CD4-positive, alpha-beta memory T cell (primary cell): ENCODE results near the gene ZNF423. TPM values are rescaled to one million over a fixed set of nuclear protein-coding genes. Genes with fewer than 3 reads are reported as not detected.

ENCODE experiments used
- CTCF ChIA-PET: fragments of 350-600 bp; sonication (Branson Sonifier 250); formaldehyde crosslinking; loops from one replicate; lab custom pipeline; 2021; ENCODE audit warnings: inconsistent platforms; ENCODE audit not compliant: partially characterized antibody; lab: Charles Lee
- POLR2A ChIA-PET: fragments of 350-600 bp; sonication (Branson Sonifier 250); formaldehyde crosslinking; loops from one replicate; lab custom pipeline; 2021; ENCODE audit not compliant: partially characterized antibody; lab: Charles Lee
- DNase-seq, 5 donors: peaks; one replicate each; pipeline versions ENCODE4 v3.0.0 to v3.0.0-alpha.2; 2020 to 2022; ENCODE audit warnings: mixed read lengths in 1 of 5
- H3K27ac ChIP-seq: one replicate; pipeline ENCODE4 v1.7.0; 2013; ENCODE audit warnings: low read depth, low read length
- H3K27me3 ChIP-seq: 2 replicates; pipeline ENCODE4 v1.7.0; 2013; ENCODE audit warnings: mild to moderate bottlenecking, low read length, moderate library complexity; ENCODE audit not compliant: insufficient read depth
- H3K36me3 ChIP-seq: 2 replicates; pipeline ENCODE4 v1.7.0; 2013; ENCODE audit warnings: mild to moderate bottlenecking, low read length, moderate library complexity; ENCODE audit not compliant: insufficient read depth
- H3K4me1 ChIP-seq: 2 replicates; pipeline ENCODE4 v1.7.0; 2013; ENCODE audit warnings: mild to moderate bottlenecking, low read length, moderate library complexity; ENCODE audit not compliant: insufficient read depth
- H3K4me3 ChIP-seq, 2 donors: one replicate each; pipeline ENCODE4 v1.7.0; 2013; ENCODE audit warnings: low read length in 2 of 2, mild to moderate bottlenecking in 1 of 2
- H3K9me3 ChIP-seq, 2 donors: one replicate each; pipeline ENCODE4 v1.7.0; 2013; ENCODE audit warnings: low read length in 2 of 2, control low read depth in 1 of 2; ENCODE audit not compliant: control insufficient read depth in 1 of 2
- H3K27ac Mint-ChIP-seq, 7 donors: one replicate each; pipeline ENCODE4 v1.8.0; 2020 to 2021; ENCODE audit warnings: mixed read lengths in 7 of 7, mild to moderate bottlenecking in 6 of 7, inconsistent platforms in 3 of 7, moderate library complexity in 3 of 7
- H3K27me3 Mint-ChIP-seq, 2 donors: one replicate each; pipeline ENCODE4 v1.8.0; 2020 to 2021; ENCODE audit warnings: mixed read lengths in 2 of 2
- H3K36me3 Mint-ChIP-seq, 2 donors: one replicate each; pipeline ENCODE4 v1.8.0; 2020 to 2021; ENCODE audit warnings: mixed read lengths in 2 of 2, inconsistent platforms in 1 of 2, mild to moderate bottlenecking in 1 of 2
- H3K4me1 Mint-ChIP-seq, 4 donors: one replicate each; pipeline ENCODE4 v1.8.0; 2020 to 2021; ENCODE audit warnings: mixed read lengths in 4 of 4, mild to moderate bottlenecking in 1 of 4
- H3K4me3 Mint-ChIP-seq, 8 donors: one replicate each; pipeline ENCODE4 v1.8.0; 2020 to 2021; ENCODE audit warnings: mixed read lengths in 8 of 8, mild to moderate bottlenecking in 7 of 8, moderate library complexity in 6 of 8, inconsistent platforms in 3 of 8
- H3K9me3 Mint-ChIP-seq, 8 donors: one replicate each; pipeline ENCODE4 v1.8.0; 2020 to 2021; ENCODE audit warnings: mixed read lengths in 8 of 8, mild to moderate bottlenecking in 5 of 8, inconsistent platforms in 3 of 8, moderate library complexity in 1 of 8
- intact Hi-C: fragments of 100-400 bp; cut with micrococcal nuclease; formaldehyde crosslinking; loops from one replicate; pipeline ENCODE4 v1.15.1; 2023
- polyA plus RNA-seq, 2 donors: library from polyadenylated mRNA; unstranded; fragments of 300-500 nt; fragmentation: Illumina TruSeq; gene quantifications; one replicate each; pipeline ENCODE4 v1.2.3, GENCODE V29; 2021
- total RNA-seq, 2 experiments: library from RNA; stranded (reverse); gene quantifications; one replicate each; pipeline ENCODE4 v1.2.3, GENCODE V29; 2021

The ZNF423 gene
- total and polyA plus RNA-seq, 4 experiments from 2014 or later = not detected

DNA sequence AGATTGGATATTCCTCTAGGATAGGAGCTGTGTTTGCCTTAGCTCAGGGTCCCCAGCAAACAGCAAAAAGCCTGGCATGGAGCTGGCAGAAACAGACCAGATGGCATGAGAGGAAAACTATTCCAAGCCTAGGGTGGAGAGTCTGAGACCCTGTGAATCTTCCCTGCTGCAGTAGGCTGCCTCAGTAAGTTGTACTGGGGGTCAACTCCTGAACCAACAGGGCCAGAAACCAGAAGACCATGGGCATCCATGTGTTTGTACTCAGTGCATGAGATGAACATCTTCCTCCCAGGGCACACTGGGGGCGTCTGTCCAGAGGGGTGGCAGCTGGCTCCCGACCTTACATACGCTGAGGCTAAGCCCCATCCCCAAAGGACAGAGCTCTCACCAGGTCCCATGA is 267.9 kb downstream of the ZNF423 start:
- CTCF ChIA-PET = no interaction called here
- no peak overlapping the region for H3K4me3 ChIP-seq
- Mint-ChIP-seq H3K36me3 (no peaks in the 10 kb centered on the region), H3K4me1 (peaks cover 0 to 4% (median 1%) of the 10 kb centered on the region in 4 donors), H3K9me3 (no peaks in the 10 kb centered on the region), H3K27ac (no peak overlapping the region), H3K4me3 (no peak overlapping the region), H3K27me3 (peaks cover 3 to 4% of the 10 kb centered on the region in 2 donors)
- H3K9me3 ChIP-seq = no peaks in the 10 kb centered on the region
- H3K4me1 ChIP-seq = no peaks in the 10 kb centered on the region
- no peak overlapping the region for H3K27ac ChIP-seq
- no peaks in the 10 kb centered on the region for H3K27me3 ChIP-seq
- no peaks in the 10 kb centered on the region for H3K36me3 ChIP-seq
- DNase-seq = no peak
- intact Hi-C loops = no loop called here
- POLR2A ChIA-PET = no interaction called here

DNA sequence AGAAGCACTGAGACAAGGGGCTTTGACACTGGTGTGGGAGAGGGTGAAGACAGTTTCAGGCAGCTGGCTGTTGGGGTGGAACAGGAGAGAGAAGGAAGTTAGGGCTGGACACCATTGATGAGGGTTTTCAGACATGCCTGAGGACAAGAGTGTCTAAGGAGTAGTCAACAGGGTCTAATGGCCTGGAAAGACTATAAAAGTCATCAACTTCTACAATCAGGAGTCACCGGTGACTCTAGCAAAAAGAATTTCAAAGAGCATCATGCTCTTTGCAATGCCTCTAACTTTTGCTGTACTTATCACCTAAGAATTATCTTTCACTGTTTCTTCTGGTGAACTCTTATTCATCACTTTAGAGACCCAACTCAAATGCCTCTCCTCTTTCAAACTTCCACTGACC is 268.4 kb downstream of the ZNF423 start:
- H3K27me3 Mint-ChIP-seq = peaks cover 0 to 4% of the 10 kb centered on the region in 2 donors
- intact Hi-C loops = no loop called here
- H3K9me3 Mint-ChIP-seq = no peaks in the 10 kb centered on the region
- no peaks in the 10 kb centered on the region for H3K4me1 Mint-ChIP-seq
- no peaks in the 10 kb centered on the region for H3K4me1 ChIP-seq
- H3K27me3 ChIP-seq = no peaks in the 10 kb centered on the region
- no peak for DNase-seq
- H3K27ac Mint-ChIP-seq = no peak overlapping the region
- H3K36me3 ChIP-seq = no peaks in the 10 kb centered on the region
- no peaks in the 10 kb centered on the region for H3K9me3 ChIP-seq
- H3K36me3 Mint-ChIP-seq = no peaks in the 10 kb centered on the region
- ChIA-PET CTCF (no interaction called here), POLR2A (no interaction called here)
- H3K27ac ChIP-seq = no peak overlapping the region
- H3K4me3 ChIP-seq = no peak overlapping the region
- H3K4me3 Mint-ChIP-seq = no peak overlapping the region

GRCh38 chr16:49586466-49587450 is 269.2 kb downstream of the ZNF423 start:
- no peak for DNase-seq
- Mint-ChIP-seq H3K36me3 (no peaks in the 10 kb centered on the region), H3K4me1 (no peaks in the 10 kb centered on the region), H3K4me3 (no peak overlapping the region), H3K27ac (no peak overlapping the region), H3K9me3 (no peaks in the 10 kb centered on the region), H3K27me3 (peaks cover 0 to 4% of the 10 kb centered on the region in 2 donors)
- H3K36me3 ChIP-seq = no peaks in the 10 kb centered on the region
- H3K27ac ChIP-seq = no peak overlapping the region
- intact Hi-C loops = no loop called here
- no peaks in the 10 kb centered on the region for H3K4me1 ChIP-seq
- ChIA-PET CTCF (no interaction called here), POLR2A (no interaction called here)
- H3K27me3 ChIP-seq = no peaks in the 10 kb centered on the region
- H3K4me3 ChIP-seq = no peak overlapping the region
- H3K9me3 ChIP-seq = no peaks in the 10 kb centered on the region

DNA sequence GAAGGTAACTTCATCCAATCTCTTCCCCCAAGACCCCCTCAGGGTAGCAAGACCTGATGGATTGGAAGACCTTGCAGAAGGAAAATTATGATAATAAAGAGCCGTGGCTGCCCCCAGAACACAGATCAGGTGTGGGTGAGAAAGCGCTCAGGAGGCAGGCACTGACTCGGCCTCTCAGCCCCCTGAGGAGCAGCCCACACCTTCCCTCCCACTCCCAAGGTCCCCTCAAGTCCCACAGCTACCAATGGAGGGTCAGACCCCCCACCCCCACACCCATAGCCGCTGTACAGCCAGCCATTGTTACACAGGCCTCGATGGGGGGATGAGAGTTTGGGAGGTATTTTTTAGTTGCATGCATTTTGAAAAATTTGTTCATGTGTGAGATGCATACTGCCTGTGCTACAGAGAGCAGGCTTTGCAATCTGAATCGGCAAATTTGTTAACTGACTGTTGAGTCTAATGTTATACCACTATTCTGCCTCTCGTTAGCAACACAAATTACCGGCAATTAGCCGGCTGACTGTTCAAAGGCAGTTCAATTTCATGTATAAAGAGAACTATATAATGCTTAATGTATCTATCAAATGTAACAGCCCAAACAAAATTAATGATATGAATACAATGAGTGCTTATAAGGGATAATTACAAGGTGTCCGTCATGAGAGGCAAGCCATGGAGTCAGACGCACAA is 270.6 kb downstream of the ZNF423 start:
- Mint-ChIP-seq H3K4me1 (no peaks in the 10 kb centered on the region), H3K27me3 (peaks cover 0 to 4% of the 10 kb centered on the region in 2 donors), H3K9me3 (no peaks in the 10 kb centered on the region), H3K36me3 (no peaks in the 10 kb centered on the region), H3K4me3 (no peak overlapping the region), H3K27ac (no peak overlapping the region)
- H3K4me3 ChIP-seq = no peak overlapping the region
- H3K36me3 ChIP-seq = no peaks in the 10 kb centered on the region
- ChIA-PET POLR2A (no interaction called here), CTCF (interaction anchor here (2.7 kb wide), 1 partner anchor 7 kb away, joined by 14 read pairs; no protein-coding TSS in a partner anchor)
- H3K27ac ChIP-seq = no peak overlapping the region
- H3K27me3 ChIP-seq = no peaks in the 10 kb centered on the region
- intact Hi-C loops = no loop called here
- H3K9me3 ChIP-seq = no peaks in the 10 kb centered on the region
- H3K4me1 ChIP-seq = no peaks in the 10 kb centered on the region
- no peak for DNase-seq

GRCh38 chr16:49583911-49584310 is 272.0 kb downstream of the ZNF423 start:
- POLR2A ChIA-PET = no interaction called here
- no peaks in the 10 kb centered on the region for H3K4me1 Mint-ChIP-seq
- H3K4me3 ChIP-seq = no peak overlapping the region
- no peak overlapping the region for H3K27ac Mint-ChIP-seq
- no peak overlapping the region for H3K27ac ChIP-seq
- H3K9me3 Mint-ChIP-seq = no peaks in the 10 kb centered on the region
- CTCF ChIA-PET = interaction anchor here (2.7 kb wide), 1 partner anchor 9 kb away, joined by 14 read pairs; no protein-coding TSS in a partner anchor
- peaks cover 0 to 2% of the 10 kb centered on the region in 2 donors for H3K27me3 Mint-ChIP-seq
- H3K27me3 ChIP-seq = no peaks in the 10 kb centered on the region
- no peaks in the 10 kb centered on the region for H3K36me3 Mint-ChIP-seq
- H3K9me3 ChIP-seq = no peaks in the 10 kb centered on the region
- no peak for DNase-seq
- no peaks in the 10 kb centered on the region for H3K4me1 ChIP-seq
- no peaks in the 10 kb centered on the region for H3K36me3 ChIP-seq
- intact Hi-C loops = no loop called here
- H3K4me3 Mint-ChIP-seq = no peak overlapping the region

DNA sequence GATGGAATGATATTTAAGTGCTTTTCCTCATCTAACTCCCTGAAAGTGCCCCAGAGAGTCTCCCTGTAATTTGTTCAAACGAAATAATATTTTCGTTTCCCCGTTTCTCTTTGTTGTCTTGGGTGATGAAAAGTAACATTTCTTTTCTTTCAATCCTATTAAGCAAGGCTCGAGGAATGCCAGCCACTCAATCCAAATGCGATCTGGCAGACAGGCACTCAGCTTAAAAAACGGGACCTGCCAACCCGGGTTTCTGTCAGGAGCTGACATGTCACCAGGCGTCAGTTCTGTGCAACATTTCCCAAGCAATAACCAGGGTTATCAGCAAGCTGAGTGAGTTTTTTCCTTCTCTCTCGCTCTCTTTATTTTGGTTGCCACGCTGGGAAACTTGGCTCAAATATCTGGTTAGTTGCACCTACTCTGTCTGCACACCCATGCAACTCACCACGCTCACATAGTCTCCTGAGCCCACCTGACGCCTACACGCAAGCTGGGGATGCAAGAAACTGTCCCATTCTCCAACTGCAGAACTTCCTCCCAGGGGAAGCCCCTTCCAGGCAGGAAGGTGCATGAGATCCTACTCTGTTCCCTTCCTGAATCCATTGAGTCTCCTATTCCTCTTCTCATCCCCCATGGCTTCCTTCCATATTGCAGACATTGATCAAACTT is 274.1 kb downstream of the ZNF423 start:
- intact Hi-C loops = no loop called here
- ChIA-PET CTCF (no interaction called here), POLR2A (no interaction called here)
- no peaks in the 10 kb centered on the region for H3K36me3 ChIP-seq
- no peaks in the 10 kb centered on the region for H3K4me1 ChIP-seq
- no peak overlapping the region for H3K4me3 ChIP-seq
- no peaks in the 10 kb centered on the region for H3K27me3 ChIP-seq
- Mint-ChIP-seq H3K27ac (no peak overlapping the region), H3K27me3 (peaks cover 0 to 2% of the 10 kb centered on the region in 2 donors), H3K4me3 (no peak overlapping the region), H3K9me3 (no peaks in the 10 kb centered on the region), H3K36me3 (no peaks in the 10 kb centered on the region), H3K4me1 (no peaks in the 10 kb centered on the region)
- H3K9me3 ChIP-seq = no peaks in the 10 kb centered on the region
- H3K27ac ChIP-seq = no peak overlapping the region
- no peak for DNase-seq

- CTCF ChIA-PET = no interaction called here
- H3K27me3 Mint-ChIP-seq = peaks cover 0 to 2% of the 10 kb centered on the region in 2 donors
- H3K36me3 Mint-ChIP-seq = no peaks in the 10 kb centered on the region
- Histone ChIP-seq H3K27me3 (no peaks in the 10 kb centered on the region), H3K36me3 (no peaks in the 10 kb centered on the region), H3K27ac (no peak overlapping the region), H3K9me3 (no peaks in the 10 kb centered on the region), H3K4me3 (no peak overlapping the region), H3K4me1 (no peaks in the 10 kb centered on the region)
- intact Hi-C loops = no loop called here
- no peak overlapping the region for H3K27ac Mint-ChIP-seq
- H3K9me3 Mint-ChIP-seq = no peaks in the 10 kb centered on the region
- DNase-seq = no peak
- no peaks in the 10 kb centered on the region for H3K4me1 Mint-ChIP-seq
- POLR2A ChIA-PET = no interaction called here
- H3K4me3 Mint-ChIP-seq = no peak overlapping the region
Observed at GRCh38 chr16:49580751-49581303, 275.1 kb downstream of the ZNF423 start.
